Measurements from ENCODE around the gene PCA3.

GRCh38 chr9:76729116-76729515, 35.1 kb upstream of the PCA3 start:
- TF ChIP-seq REST (IDR thresholded peaks at IDR 0.05; ENCODE audit: low read depth) (no peak), TAF1 (IDR thresholded peaks at IDR 0.05; ENCODE audit: low read depth) (no peak), TEAD4 (IDR thresholded peaks at IDR 0.05) (no peak), EP300 (IDR thresholded peaks at IDR 0.05; ENCODE audit: borderline replicate concordance) (no peak), MAX (IDR thresholded peaks at IDR 0.05) (no peak), RAD21 (IDR thresholded peaks at IDR 0.05; ENCODE audit: low read depth) (no peak)
